Jurkat, Clone E6-1 (cell line): ENCODE results near the gene CTDSP2. TPM values are rescaled to one million over a fixed set of nuclear protein-coding genes. Genes with fewer than 3 reads are reported as not detected.
"Not testable (repeated sequence)": the region's sequence is repeated elsewhere in the genome, so short reads cannot be mapped to it uniquely, and the experiment has no call there.

Source experiments
- DNase-seq: peaks from one replicate; pipeline ENCODE4 v3.0.0-alpha.2; 2011; ENCODE audit warnings: low read depth, low spot score
- H3K4me3 ChIP-seq: 2 replicates; pipeline ENCODE4 v1.5.1; 2011; ENCODE audit warnings: mild to moderate bottlenecking, low read length, control low read depth, moderate library complexity
- polyA plus RNA-seq: library from polyadenylated mRNA; unstranded; fragments of >200 nt; gene quantifications from one replicate; pipeline ENCODE4 v1.2.1, GENCODE V29; 2012; ENCODE audit warnings: missing spikeins; ENCODE audit not compliant: insufficient read length, insufficient read depth

The CTDSP2 gene
- 51.8 TPM for polyA plus RNA-seq

GRCh38 chr12:57846577-57847319, at the start of gene CTDSP2:
Gene CTDSP2, minus strand, starts transcription at chr12:57846729. Its CDS starts 294 bp downstream, at chr12:57846435.
- H3K4me3 ChIP-seq = peak within 1 kb of the TSS; percentile 85
- DNase-seq = peak; percentile 95

- no peak overlapping the region for H3K4me3 ChIP-seq
- no peak for DNase-seq
Observed at GRCh38 chr12:57896115-57896433, 49.5 kb upstream of the CTDSP2 start.

- no peak for DNase-seq
- H3K4me3 ChIP-seq = no peak overlapping the region
Observed at GRCh38 chr12:57895389-57896114, 49.0 kb upstream of the CTDSP2 start.

GRCh38 chr12:57894399-57895292, 48.1 kb upstream of the CTDSP2 start:
- peak; percentile 38 for DNase-seq

GRCh38 chr12:57893431-57894353, 47.2 kb upstream of the CTDSP2 start:
- DNase-seq = no peak
- no peak overlapping the region for H3K4me3 ChIP-seq

More at GRCh38 chr12:57894399-57895292, 48.1 kb upstream of the CTDSP2 start:
- no peak overlapping the region for H3K4me3 ChIP-seq

- H3K4me3 ChIP-seq = no peak overlapping the region
- no peak for DNase-seq
Observed at GRCh38 chr12:57892232-57892972, 45.9 kb upstream of the CTDSP2 start.

- DNase-seq = no peak
- no peak overlapping the region for H3K4me3 ChIP-seq
Observed at GRCh38 chr12:57891542-57892228, 45.2 kb upstream of the CTDSP2 start.

- H3K4me3 ChIP-seq = no peak overlapping the region
- no peak for DNase-seq
Observed at GRCh38 chr12:57890191-57891115, 43.9 kb upstream of the CTDSP2 start.

- no peak overlapping the region for H3K4me3 ChIP-seq
- no peak for DNase-seq
Observed at GRCh38 chr12:57889500-57889989, 43.0 kb upstream of the CTDSP2 start.

GRCh38 chr12:57888409-57889157, 42.1 kb upstream of the CTDSP2 start:
- H3K4me3 ChIP-seq = no peak overlapping the region
- peak; percentile 48 for DNase-seq

GRCh38 chr12:57887631-57888408, 41.3 kb upstream of the CTDSP2 start:
- DNase-seq = no peak
- H3K4me3 ChIP-seq = no peak overlapping the region

GRCh38 chr12:57886964-57887363, 40.4 kb upstream of the CTDSP2 start:
- not testable (repeated sequence) for H3K4me3 ChIP-seq, DNase-seq

GRCh38 chr12:57886542-57886941, 40.0 kb upstream of the CTDSP2 start:
- no peak overlapping the region for H3K4me3 ChIP-seq
- no peak for DNase-seq

- DNase-seq = no peak
- no peak overlapping the region for H3K4me3 ChIP-seq
Observed at GRCh38 chr12:57885207-57885606, 38.7 kb upstream of the CTDSP2 start.

- DNase-seq = no peak
- H3K4me3 ChIP-seq = no peak overlapping the region
Observed at GRCh38 chr12:57883700-57884099, 37.2 kb upstream of the CTDSP2 start.
